Astrocyte of the cerebellum (primary cell): Measurements from ENCODE around the gene C16orf92.

Experiments
- DNase-seq: peaks from one replicate; pipeline ENCODE4 v3.0.0-alpha.2; 2011; ENCODE audit warnings: low read depth
- H3K4me3 ChIP-seq: 2 replicates; pipeline ENCODE4 v1.5.1; 2011; ENCODE audit warnings: mild to moderate bottlenecking, low read depth, low read length, moderate library complexity
- in situ Hi-C: cut with HindIII; loops from 2 replicates; pipeline ENCODE4 v1.10.0; 2017; ENCODE audit warnings: low sequenced_read_pairs
- TF ChIP-seq, protein P1 (sequence below): IDR thresholded peaks from 2 replicates; pipeline ENCODE4 v1.5.1; 2012; ENCODE audit warnings: low read length, low read depth, moderate library complexity, mild to moderate bottlenecking; ENCODE audit errors: missing control alignments

The C16orf92 gene

DNA sequence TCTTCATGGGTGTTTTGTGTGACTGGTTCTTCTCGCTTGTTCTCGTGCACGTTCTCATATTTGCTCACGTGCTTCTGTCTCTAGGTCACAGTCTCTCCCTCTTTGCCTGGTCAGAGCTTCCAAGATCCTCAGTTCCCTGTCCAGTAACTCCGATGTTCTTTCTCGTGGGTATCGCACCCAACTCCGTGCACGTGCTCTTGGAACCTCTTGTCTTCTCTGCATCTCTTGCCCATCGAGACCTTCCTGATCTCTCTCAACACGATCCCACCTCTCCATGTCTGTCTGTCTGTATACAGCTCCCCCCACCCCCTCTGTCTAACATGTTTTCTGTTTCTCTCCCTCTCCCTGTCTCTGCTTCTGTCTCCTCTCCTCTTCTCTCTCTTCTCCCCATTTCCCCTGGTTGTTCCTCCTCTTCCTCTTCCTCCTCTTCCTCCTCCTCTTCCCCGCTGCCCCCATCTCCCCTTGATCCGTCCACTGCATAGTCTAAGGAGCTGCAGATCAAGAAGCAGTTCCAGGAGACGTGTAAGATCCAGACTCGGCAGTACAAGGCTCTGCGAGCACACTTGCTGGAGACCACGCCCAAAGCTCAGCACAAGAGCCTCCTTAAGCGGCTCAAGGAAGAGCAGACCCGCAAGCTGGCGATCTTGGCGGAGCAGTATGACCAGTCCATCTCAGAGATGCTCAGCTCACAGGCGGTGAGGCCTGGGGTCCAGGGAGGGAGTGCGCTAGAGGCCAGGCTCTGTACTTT lies 33.7 kb upstream of the C16orf92 start:
- H3K4me3 ChIP-seq: no peak overlapping the region
- DNase-seq: no peak
- in situ Hi-C loops: no loop called here
- TF ChIP-seq, protein P1, sequence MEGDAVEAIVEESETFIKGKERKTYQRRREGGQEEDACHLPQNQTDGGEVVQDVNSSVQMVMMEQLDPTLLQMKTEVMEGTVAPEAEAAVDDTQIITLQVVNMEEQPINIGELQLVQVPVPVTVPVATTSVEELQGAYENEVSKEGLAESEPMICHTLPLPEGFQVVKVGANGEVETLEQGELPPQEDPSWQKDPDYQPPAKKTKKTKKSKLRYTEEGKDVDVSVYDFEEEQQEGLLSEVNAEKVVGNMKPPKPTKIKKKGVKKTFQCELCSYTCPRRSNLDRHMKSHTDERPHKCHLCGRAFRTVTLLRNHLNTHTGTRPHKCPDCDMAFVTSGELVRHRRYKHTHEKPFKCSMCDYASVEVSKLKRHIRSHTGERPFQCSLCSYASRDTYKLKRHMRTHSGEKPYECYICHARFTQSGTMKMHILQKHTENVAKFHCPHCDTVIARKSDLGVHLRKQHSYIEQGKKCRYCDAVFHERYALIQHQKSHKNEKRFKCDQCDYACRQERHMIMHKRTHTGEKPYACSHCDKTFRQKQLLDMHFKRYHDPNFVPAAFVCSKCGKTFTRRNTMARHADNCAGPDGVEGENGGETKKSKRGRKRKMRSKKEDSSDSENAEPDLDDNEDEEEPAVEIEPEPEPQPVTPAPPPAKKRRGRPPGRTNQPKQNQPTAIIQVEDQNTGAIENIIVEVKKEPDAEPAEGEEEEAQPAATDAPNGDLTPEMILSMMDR: no peak

DNA sequence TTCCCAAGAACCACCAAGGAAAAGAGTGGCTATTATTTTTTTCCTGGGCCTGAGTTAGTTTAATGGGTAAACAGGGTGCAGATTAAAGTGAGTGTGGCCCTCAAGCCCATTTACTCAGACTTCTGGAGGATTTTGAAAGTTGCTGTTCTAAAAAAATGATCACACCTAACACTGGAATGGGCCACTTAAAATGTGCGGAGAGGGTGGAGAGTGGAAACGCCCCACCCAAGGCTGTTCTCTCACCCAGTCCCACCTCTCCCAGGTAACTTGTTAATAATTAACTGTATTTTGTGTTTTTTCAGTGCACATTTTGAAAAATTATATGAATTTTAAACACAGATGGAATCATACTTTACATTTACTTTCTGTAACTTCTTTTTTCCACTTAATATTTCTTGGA lies 33.0 kb upstream of the C16orf92 start:
- TF ChIP-seq, protein P1: no peak
- no peak overlapping the region for H3K4me3 ChIP-seq
- in situ Hi-C loops: no loop called here
- no peak for DNase-seq

- no peak overlapping the region for H3K4me3 ChIP-seq
- in situ Hi-C loops: no loop called here
- TF ChIP-seq, protein P1: no peak
- no peak for DNase-seq
Measured at GRCh38 chr16:29990883-29991570, 32.0 kb upstream of the C16orf92 start.

DNA sequence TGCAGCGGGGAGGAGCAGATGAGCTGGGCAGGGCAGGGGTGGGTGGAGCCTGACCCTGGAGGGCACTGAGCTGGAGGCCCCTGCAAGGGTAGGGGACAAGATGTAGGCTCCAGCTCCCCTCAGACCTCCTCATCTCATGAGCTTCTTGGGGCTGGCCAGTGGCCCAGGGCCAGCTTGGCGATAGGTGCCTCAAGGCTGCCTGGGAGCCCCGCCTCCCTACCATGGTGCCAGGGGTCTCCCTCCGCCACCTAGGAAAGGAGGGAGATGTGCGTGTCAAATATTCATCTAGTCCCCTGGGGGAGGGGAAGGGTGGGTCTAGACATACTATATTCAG lies 31.5 kb upstream of the C16orf92 start:
- no peak for DNase-seq
- TF ChIP-seq, protein P1: no peak
- in situ Hi-C loops: no loop called here
- H3K4me3 ChIP-seq: no peak overlapping the region

GRCh38 chr16:29992344-29992967 lies 30.5 kb upstream of the C16orf92 start:
- in situ Hi-C loops: no loop called here
- no peak overlapping the region for H3K4me3 ChIP-seq
- peak; percentile 49 for DNase-seq

DNA sequence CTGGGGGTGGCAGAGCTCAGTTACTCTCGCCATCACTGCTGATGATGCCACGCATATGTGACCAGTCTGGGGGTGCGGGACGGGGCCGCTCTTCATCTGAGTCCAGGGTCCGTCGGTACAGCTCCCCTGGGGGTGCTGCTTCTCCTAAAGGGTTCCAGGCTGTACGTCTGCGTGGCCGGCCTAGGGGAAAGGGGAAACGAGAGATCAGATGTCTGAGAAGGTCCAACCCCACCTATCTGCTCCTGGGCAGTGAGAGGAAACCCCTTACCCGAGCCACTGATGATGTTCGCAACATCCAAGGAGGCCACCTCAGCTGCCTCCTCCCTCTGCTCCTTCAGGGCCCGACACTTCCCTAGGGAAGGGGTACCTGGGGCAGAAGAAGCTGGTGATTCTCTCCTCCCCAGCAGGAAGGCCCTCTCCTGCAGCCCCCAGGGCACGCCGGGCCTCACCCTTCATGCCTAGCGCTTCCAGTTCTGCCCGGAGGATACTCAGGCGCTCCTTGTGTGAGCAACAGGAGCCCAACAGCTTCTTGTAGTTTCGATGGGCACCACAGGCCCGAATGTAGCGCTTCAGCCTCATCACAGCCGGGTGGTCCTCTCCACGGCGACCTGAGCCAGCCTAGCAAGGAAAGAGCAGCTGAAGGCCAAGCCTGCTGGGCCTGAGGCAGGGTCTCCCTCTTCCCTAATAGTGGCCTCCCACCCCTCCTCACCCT lies 29.7 kb upstream of the C16orf92 start:
- DNase-seq: no peak
- TF ChIP-seq, protein P1: no peak
- H3K4me3 ChIP-seq: no peak overlapping the region
- in situ Hi-C loops: no loop called here

More at GRCh38 chr16:29992344-29992967, 30.5 kb upstream of the C16orf92 start:
- TF ChIP-seq, protein P1: no peak
